GM19035 (cell line): ENCODE data around the gene MRPL50.

Experiments used
- ATAC-seq: cut with Tn5 transposase; IDR thresholded peaks from one replicate; pipeline ENCODE4 v1.9.1; 2021; ENCODE audit not compliant: unreplicated experiment

Gene MRPL50

GRCh38 chr9:101342595-101342994 lies 55.8 kb downstream of the MRPL50 start:
- no peak for ATAC-seq

DNA sequence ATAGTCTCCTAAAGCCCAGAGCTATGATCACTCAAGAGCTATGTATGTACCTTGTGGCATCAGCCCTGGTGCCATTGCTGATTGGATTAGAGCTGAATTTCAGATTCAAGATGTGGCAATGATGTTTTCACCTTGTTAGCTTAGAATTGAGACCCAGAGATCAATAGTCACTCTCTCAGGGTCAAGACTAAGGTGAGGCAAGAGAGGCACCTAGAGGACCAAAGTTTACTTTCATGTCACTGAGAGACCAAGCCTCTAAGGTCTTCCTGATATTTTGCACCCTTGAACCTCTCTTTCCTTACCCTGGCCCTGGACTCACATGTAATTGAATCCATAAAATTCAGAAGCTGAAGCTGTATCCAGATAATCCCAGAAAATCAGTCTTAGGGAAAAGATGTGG lies 56.5 kb downstream of the MRPL50 start:
- no peak for ATAC-seq
